IMR-90 (cell line): ENCODE data around the gene CLPTM1L.

ENCODE experiments used
- CHD1 ChIP-seq: IDR thresholded peaks from 2 replicates; pipeline ENCODE4 v1.6.1; 2012; ENCODE audit warnings: low read depth, low read length, improper control_type of control experiment
- CTCF ChIP-seq: conservative IDR thresholded peaks from 2 replicates; pipeline ENCODE4 v1.5.1; 2012; ENCODE audit warnings: mild to moderate bottlenecking, low read depth, low read length, improper control_type of control experiment
- ELK1 ChIP-seq: fragments of 150-350 bp; IDR thresholded peaks from 2 replicates; pipeline ENCODE4 v1.6.1; 2016; ENCODE audit warnings: low read depth, mild to moderate bottlenecking, low read length, moderate library complexity, borderline replicate concordance
- FOS ChIP-seq: fragments of 150-350 bp; IDR thresholded peaks from 2 replicates; pipeline ENCODE4 v1.6.1; 2016; ENCODE audit warnings: low read depth, low read length
- MXI1 ChIP-seq: IDR thresholded peaks from 2 replicates; pipeline ENCODE4 v1.6.1; 2012; ENCODE audit warnings: low read depth, mild to moderate bottlenecking, low read length, moderate library complexity, borderline replicate concordance
- NFE2L2 ChIP-seq: fragments of 150-350 bp; IDR thresholded peaks from 2 replicates; pipeline ENCODE4 v1.6.1; 2016; ENCODE audit warnings: low read depth, mild to moderate bottlenecking, low read length
- POLR2A ChIP-seq: IDR thresholded peaks from 2 replicates; pipeline ENCODE4 v1.6.1; 2012; ENCODE audit warnings: mild to moderate bottlenecking, low read depth, low read length
- RAD21 ChIP-seq: IDR thresholded peaks from 2 replicates; pipeline ENCODE4 v1.6.1; 2012; ENCODE audit warnings: low read length, improper control_type of control experiment
- RCOR1 ChIP-seq: IDR thresholded peaks from 2 replicates; pipeline ENCODE4 v1.6.1; 2012; ENCODE audit warnings: mild to moderate bottlenecking, low read length, improper control_type of control experiment; ENCODE audit not compliant: insufficient replicate concordance
- RFX5 ChIP-seq: IDR thresholded peaks from 2 replicates; pipeline ENCODE4 v1.8.0; 2012; ENCODE audit warnings: low read depth, mild to moderate bottlenecking, low read length, moderate library complexity
- SMC3 ChIP-seq: fragments of 150-350 bp; IDR thresholded peaks from 2 replicates; pipeline ENCODE4 v1.6.1; 2016; ENCODE audit warnings: low read depth, mild to moderate bottlenecking, antibody characterized with exemption, low read length, moderate library complexity
- USF2 ChIP-seq: fragments of 150-350 bp; IDR thresholded peaks from 2 replicates; pipeline ENCODE4 v1.6.1; 2017; ENCODE audit warnings: mild to moderate bottlenecking, antibody characterized with exemption, low read length, low read depth

GRCh38 chr5:1363581-1363980 is 18.7 kb upstream of the CLPTM1L start:
- TF ChIP-seq RFX5, result no peak
- TF ChIP-seq MXI1, result no peak
- TF ChIP-seq RAD21, result no peak
- TF ChIP-seq CTCF, result no peak
- no peak for TF ChIP-seq POLR2A
- no peak for TF ChIP-seq NFE2L2
- no peak for TF ChIP-seq USF2
- no peak for TF ChIP-seq RCOR1
- TF ChIP-seq CHD1, result no peak
- TF ChIP-seq FOS, result no peak
- no peak for TF ChIP-seq ELK1
- TF ChIP-seq SMC3, result no peak
